ENCODE measurements around the gene MME.

- TF ChIP-seq NFIC (IDR thresholded peaks at IDR 0.05) (no peak), ZBTB7A (IDR thresholded peaks at IDR 0.05; ENCODE audit: low read depth) (no peak), FOXM1 (IDR thresholded peaks at IDR 0.05; ENCODE audit: borderline replicate concordance, low read depth) (no peak), CEBPB (IDR thresholded peaks at IDR 0.05) (no peak), EGR1 (IDR thresholded peaks at IDR 0.05) (no peak), YY1 (IDR thresholded peaks at IDR 0.05; ENCODE audit: low read depth) (no peak), RAD21 (IDR thresholded peaks at IDR 0.05; ENCODE audit: low read depth) (no peak), TAF1 (IDR thresholded peaks at IDR 0.05; ENCODE audit: low read depth) (no peak), EP300 (IDR thresholded peaks at IDR 0.05; ENCODE audit: borderline replicate concordance) (no peak), TCF12 (IDR thresholded peaks at IDR 0.05; ENCODE audit: low read depth) (no peak), TEAD4 (IDR thresholded peaks at IDR 0.05) (no peak)
- TF ChIP-seq, protein P1, sequence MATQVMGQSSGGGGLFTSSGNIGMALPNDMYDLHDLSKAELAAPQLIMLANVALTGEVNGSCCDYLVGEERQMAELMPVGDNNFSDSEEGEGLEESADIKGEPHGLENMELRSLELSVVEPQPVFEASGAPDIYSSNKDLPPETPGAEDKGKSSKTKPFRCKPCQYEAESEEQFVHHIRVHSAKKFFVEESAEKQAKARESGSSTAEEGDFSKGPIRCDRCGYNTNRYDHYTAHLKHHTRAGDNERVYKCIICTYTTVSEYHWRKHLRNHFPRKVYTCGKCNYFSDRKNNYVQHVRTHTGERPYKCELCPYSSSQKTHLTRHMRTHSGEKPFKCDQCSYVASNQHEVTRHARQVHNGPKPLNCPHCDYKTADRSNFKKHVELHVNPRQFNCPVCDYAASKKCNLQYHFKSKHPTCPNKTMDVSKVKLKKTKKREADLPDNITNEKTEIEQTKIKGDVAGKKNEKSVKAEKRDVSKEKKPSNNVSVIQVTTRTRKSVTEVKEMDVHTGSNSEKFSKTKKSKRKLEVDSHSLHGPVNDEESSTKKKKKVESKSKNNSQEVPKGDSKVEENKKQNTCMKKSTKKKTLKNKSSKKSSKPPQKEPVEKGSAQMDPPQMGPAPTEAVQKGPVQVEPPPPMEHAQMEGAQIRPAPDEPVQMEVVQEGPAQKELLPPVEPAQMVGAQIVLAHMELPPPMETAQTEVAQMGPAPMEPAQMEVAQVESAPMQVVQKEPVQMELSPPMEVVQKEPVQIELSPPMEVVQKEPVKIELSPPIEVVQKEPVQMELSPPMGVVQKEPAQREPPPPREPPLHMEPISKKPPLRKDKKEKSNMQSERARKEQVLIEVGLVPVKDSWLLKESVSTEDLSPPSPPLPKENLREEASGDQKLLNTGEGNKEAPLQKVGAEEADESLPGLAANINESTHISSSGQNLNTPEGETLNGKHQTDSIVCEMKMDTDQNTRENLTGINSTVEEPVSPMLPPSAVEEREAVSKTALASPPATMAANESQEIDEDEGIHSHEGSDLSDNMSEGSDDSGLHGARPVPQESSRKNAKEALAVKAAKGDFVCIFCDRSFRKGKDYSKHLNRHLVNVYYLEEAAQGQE (IDR thresholded peaks at IDR 0.05; ENCODE audit: low read depth), result no peak
- TF ChIP-seq, protein P2, sequence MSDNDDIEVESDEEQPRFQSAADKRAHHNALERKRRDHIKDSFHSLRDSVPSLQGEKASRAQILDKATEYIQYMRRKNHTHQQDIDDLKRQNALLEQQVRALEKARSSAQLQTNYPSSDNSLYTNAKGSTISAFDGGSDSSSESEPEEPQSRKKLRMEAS (IDR thresholded peaks at IDR 0.05), result no peak
Observed at GRCh38 chr3:155211940-155212339, 131.8 kb downstream of the MME start.

All from Ishikawa (cell line).